Left hindlimb (tissue), 1 donor: ENCODE measurements around the gene OBSL1.

Source experiments
- DNase-seq: peaks from one replicate; pipeline ENCODE4 v3.0.0-alpha.2; 2018

The OBSL1 gene

GRCh38 chr2:219571311-219572236 is at the start of gene OBSL1:
Gene OBSL1 (minus strand): TSS chr2:219571539. CDS start chr2:219571232, 307 bp downstream.
- DNase-seq, result peak; percentile 92

DNA sequence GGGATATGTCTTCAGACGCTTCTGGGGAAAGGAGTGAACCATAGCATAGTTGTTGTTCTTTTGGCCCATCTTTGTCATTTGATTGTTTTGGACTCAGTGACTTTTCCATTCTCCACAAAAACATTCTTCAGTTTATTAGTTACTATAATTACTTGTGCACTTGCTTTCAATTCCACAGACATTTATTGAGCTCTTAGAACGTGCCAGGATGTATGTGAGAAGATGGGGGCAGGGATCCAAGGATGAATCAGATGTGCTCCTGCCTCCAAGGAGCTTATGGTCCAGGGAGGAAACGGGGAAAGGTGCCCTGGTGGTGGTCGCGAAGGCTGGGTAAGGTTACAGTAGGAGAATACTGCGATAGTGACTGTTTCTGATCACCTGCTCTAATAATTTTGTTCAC is 49.2 kb upstream of the OBSL1 start:
- DNase-seq, result no peak

GRCh38 chr2:219619235-219619634 is 47.9 kb upstream of the OBSL1 start:
- DNase-seq, result no peak

GRCh38 chr2:219618733-219619122 is 47.4 kb upstream of the OBSL1 start:
- DNase-seq, result no peak

DNA sequence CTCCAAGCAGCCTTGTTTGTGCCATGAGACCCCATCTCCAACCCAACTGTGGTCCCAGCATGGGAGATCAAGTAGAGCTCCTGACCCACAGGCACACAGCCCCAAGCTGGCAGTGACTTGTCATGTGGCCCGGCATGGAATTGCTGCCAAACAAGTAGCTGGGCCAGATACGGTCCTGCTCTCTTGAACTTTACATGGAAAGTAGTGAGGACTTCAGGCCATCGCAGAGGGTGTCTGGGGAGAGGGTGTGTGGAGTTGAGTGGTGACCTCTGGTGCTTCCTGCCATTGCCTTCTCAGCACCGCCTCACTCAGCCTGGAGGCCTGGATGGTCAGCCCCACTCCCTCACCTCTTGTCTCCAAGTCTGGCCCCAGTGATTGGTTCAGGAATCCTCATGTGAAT is 45.2 kb upstream of the OBSL1 start:
- no peak for DNase-seq

DNA sequence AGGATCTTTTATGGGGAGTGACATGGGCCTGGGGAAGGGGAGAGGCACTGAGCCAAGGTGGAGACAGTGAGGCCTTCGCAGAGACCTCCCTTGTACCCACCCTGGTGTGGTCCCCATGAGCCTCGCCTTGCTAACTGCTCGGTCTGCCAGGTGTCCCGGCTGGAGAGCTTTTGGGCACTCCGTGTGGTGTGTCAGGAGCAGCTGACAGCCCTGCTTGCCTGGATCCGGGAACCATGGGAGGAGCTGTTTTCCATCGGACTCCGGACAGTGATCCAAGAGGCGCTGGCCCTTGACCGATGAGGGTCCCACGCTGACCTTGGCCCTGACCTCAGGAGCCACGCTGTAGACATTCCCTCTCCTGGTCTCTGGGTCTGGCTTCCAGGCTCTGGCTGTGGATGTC is 44.6 kb upstream of the OBSL1 start:
- DNase-seq, result no peak

DNA sequence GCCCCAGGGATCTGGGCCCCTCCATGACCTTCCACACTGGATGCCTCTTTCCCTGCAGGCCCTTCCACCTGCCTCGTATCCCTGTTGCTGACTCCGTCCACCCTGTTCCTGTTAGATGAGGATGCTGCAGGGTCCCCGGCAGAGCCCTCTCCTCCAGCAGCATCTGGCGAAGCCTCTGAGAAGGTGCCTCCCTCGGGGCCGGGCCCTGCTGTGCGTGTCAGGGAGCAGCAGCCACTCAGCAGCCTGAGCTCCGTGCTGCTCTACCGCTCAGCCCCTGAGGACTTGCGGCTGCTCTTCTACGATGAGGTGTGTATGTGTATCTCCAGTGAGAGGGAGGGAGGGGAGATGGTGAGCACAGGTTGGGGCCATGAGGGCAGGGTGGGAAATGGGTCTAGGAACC is 43.7 kb upstream of the OBSL1 start:
- DNase-seq, result no peak

DNA sequence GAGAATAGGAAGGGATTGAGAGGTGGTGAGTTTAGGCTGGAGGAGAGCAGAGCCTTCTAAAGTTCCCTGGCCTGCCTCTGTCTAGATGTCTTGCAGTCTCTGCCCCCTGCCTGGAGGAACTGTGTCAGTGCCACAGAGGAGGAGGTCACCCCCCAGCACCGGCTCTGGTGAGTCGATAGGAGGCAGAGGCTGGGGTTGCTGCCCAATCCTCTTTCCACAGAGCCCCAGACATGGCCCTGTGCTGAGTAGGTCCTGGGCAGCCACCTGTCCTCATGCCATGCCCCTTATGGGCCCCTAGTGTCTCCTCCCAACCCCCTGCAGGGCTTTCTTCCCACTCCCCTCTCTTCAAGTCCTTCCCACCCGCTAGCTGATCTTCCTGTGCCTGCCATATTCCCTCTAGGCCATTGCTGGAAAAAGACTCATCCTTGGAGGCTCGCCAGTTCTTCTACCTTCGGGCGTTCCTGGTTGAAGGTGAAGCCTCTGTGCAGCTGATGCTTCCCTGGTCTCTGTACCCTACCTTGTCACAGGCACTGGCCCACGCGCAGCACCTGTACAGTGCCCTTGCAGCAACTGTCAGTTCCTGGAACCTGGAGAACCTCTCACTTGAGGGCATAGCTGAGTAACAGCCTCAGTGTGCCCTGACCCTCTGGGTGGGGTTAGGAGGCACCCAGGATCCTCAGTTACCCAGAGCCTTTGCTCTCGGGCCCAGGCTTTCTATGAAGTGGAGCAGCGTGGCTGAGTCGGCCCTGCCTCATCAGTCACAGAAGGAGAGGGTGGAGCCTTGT is 42.9 kb upstream of the OBSL1 start:
- DNase-seq, result no peak

DNA sequence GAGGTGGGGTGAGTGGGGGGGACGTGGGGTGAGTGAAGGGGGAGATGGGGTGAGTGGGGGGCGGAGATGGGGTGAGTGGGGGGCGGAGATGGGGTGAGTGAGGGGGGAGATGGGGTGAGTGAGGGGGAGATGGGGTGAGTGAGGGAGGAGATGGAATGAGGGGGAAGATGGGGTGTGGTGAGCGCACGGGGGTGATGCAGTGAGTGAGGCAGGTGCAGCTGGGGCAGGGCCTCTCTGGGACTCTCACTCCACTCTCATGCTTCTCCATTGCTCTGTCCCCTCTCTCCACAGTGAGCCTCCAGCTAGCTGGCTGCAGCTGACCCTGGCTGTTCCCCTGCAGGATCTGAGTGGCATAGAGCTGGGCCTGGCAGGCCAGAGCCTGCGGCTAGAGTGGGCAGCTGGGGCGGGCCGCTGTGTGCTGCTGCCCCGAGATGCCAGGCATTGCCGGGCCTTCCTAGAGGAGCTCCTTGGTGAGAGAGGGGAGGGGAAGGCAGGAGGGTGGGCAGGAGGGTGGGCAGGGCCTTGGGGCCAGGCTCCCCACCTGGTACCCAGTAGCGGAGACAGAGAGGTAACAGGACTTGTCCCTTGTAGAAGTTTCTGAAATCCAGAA is 42.2 kb upstream of the OBSL1 start:
- no peak for DNase-seq

GRCh38 chr2:219612577-219613286 is 41.4 kb upstream of the OBSL1 start:
- no peak for DNase-seq

GRCh38 chr2:219611866-219612576 is 40.7 kb upstream of the OBSL1 start:
- DNase-seq, result no peak

DNA sequence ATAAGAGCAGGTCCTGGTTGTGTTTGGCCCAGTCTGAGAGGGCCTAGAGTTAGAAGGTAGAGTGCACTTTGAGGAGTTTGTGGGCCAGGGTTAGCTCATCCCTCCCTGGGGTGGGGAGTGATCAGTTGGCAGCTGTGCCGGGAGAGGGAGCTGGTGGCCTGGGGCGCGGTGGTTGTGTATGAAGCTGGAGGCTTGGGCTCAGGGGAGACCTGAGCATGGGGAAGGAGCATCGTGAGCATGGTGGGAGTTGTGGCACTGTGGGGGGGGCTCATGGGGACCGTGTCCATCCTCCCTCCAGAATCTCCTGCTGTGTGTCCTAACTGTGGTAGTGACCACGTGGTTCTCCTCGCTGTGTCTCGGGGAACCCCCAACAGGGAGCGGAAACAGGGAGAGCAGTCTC is 40.0 kb upstream of the OBSL1 start:
- DNase-seq, result no peak

DNA sequence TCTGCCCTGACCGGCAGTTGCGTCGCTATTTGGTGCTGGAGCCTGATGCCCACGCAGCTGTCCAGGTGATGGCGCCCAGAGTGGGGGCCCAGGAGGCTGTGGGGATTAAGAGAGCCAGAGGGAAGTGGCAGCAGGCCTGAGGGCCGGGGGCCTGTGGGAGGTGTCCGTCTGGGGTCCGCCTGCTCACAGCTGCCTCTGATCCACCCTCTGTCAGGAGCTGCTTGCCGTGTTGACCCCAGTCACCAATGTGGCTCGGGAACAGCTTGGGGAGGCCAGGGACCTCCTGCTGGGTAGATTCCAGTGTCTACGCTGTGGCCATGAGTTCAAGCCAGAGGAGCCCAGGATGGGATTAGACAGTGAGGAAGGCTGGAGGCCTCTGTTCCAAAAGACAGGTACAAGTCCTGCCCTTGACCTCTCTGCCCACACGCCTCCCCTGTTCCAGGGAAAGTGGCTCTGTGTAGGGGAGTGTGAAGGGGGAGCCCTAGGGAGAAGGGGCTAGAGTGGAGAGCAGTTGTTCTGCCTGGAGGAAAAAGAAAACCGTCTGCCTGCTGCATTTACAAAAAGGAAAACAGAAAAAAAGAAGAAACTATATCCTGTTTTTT is 37.9 kb upstream of the OBSL1 start:
- DNase-seq, result no peak

- no peak for DNase-seq
Observed at GRCh38 chr2:219608399-219608964, 37.1 kb upstream of the OBSL1 start.

DNA sequence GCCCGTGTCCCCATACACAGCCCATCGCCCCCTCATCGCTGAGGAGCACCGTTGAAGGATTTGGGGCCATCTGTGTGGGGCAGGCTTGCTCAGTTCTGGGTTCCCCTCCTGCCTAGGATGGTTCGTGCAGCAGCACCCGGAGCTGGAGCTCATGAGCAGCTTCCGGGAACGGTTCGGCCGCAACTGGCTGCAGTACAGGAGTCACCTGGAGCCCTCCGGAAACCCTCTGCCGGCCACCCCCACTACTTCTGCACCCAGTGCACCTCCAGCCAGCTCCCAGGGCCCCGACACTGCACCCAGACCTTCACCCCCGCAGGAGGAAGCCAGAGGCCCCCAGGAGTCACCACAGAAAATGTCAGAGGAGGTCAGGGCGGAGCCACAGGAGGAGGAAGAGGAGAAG is 36.6 kb upstream of the OBSL1 start:
- no peak for DNase-seq

DNA sequence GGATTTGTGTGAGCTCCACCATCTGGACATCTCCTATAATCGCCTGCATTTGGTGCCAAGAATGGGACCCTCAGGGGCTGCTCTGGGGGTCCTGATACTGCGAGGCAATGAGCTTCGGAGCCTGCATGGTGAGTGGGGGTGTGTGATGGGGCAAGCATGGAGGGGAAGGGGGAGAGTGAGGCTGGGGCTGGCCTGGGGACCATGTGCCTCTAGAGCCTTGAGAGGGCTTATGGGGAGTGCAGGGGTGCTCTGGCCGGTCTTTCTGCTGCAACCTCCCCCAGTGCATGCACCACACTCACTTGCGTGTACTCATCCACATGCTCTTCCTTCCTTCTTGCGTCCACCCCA is 34.2 kb upstream of the OBSL1 start:
- DNase-seq, result no peak

- no peak for DNase-seq
Observed at GRCh38 chr2:219603771-219604170, 32.4 kb upstream of the OBSL1 start.

- no peak for DNase-seq
Observed at GRCh38 chr2:219598308-219599078, 27.2 kb upstream of the OBSL1 start.

DNA sequence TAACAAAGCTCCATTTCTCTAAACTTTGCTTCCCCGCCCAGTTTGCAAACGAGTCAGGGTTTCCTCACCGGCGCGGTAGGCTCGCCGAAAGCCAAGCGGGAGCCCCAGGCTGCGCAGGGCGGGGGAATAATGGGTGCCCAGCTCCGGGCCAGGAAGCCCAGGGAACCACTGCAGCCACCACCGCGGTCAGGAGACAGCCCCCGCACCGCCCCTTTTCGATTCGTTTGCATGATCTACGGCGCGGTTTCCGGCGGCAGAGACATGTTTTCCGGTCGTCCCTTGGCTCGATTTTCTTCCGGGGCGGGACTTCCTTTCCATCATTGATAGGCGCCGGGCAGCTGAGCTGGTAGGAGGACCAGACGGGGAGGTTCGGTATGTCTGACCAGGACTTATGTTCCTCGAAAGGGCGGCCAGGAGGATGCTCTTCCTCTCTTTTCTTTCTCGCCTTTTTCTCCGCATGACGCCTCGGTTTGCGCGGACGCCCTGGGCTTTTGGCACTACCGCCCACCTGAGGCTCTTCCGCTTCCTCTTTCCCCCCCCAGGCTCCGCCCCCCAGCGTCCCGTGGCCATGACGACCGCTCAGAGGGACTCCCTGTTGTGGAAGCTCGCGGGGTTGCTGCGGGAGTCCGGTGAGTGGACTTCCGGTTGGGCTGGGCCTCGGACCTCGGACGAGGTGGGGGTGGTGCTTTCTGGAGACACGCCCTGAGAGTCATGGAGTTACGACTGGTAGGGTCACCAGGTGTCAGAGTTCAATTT is 26.4 kb upstream of the OBSL1 start, which contains the start of gene STK11IP:
STK11IP (plus strand) TSS at position 306 of the 756 bp plus-strand sequence; CDS start at position 569, 263 bp downstream.
- peak; percentile 97 for DNase-seq
